ENCODE results near the gene SRL. TPM values are rescaled to one million over a fixed set of nuclear protein-coding genes. Genes with fewer than 3 reads are reported as not detected.
"Not testable (repeated sequence)": the region's sequence is repeated elsewhere in the genome, so short reads cannot be mapped to it uniquely, and the experiment has no call there.

The SRL gene
- total RNA-seq, 6 experiments from 2014 or later = 0.18 to 0.62 (median 0.28) TPM

DNA sequence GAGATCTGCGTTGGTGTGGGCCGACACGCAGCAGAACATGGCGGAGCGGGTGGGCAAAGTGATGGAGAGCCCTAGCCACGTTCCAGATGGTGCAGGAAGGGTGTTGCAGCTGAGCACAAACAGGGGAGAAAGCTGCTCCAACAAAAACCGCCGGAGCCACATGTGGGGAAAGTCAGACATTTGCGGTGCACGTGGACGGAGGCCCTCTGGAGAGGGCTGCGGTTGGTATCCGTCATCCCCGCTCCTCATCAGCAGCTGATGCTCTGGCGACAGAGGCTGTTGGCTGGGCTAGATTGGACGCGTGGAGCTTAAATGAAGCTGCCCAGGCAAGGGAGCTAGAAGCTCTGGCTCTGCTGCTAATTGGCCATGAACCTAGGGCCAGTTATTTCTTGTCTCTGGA lies 82.2 kb downstream of the SRL start:
- Histone ChIP-seq H3K9me3 (no peaks in the 10 kb centered on the region), H3K4me3 (no peak overlapping the region), H3K27me3 (no peaks in the 10 kb centered on the region), H3K27ac (no peak overlapping the region), H3K4me1 (peaks cover 0 to 3% (median 0%) of the 10 kb centered on the region in 4 donors), H3K36me3 (no peaks in the 10 kb centered on the region)
- TF ChIP-seq, protein P1, sequence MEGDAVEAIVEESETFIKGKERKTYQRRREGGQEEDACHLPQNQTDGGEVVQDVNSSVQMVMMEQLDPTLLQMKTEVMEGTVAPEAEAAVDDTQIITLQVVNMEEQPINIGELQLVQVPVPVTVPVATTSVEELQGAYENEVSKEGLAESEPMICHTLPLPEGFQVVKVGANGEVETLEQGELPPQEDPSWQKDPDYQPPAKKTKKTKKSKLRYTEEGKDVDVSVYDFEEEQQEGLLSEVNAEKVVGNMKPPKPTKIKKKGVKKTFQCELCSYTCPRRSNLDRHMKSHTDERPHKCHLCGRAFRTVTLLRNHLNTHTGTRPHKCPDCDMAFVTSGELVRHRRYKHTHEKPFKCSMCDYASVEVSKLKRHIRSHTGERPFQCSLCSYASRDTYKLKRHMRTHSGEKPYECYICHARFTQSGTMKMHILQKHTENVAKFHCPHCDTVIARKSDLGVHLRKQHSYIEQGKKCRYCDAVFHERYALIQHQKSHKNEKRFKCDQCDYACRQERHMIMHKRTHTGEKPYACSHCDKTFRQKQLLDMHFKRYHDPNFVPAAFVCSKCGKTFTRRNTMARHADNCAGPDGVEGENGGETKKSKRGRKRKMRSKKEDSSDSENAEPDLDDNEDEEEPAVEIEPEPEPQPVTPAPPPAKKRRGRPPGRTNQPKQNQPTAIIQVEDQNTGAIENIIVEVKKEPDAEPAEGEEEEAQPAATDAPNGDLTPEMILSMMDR (IDR thresholded peaks at IDR 0.05) = no peak
- no peak for TF ChIP-seq POLR2A (IDR thresholded peaks at IDR 0.05)
- 80% methylated on average over 6 of the region's 17 CpGs for WGBS (ENCODE audit: insufficient coverage, low coverage, low lambda C conversion rate, missing lambda C conversion rate)
- DNase-seq (no peak), ATAC-seq (no peak)
- intact Hi-C loops (cut with DNase I) = no loop called here

DNA sequence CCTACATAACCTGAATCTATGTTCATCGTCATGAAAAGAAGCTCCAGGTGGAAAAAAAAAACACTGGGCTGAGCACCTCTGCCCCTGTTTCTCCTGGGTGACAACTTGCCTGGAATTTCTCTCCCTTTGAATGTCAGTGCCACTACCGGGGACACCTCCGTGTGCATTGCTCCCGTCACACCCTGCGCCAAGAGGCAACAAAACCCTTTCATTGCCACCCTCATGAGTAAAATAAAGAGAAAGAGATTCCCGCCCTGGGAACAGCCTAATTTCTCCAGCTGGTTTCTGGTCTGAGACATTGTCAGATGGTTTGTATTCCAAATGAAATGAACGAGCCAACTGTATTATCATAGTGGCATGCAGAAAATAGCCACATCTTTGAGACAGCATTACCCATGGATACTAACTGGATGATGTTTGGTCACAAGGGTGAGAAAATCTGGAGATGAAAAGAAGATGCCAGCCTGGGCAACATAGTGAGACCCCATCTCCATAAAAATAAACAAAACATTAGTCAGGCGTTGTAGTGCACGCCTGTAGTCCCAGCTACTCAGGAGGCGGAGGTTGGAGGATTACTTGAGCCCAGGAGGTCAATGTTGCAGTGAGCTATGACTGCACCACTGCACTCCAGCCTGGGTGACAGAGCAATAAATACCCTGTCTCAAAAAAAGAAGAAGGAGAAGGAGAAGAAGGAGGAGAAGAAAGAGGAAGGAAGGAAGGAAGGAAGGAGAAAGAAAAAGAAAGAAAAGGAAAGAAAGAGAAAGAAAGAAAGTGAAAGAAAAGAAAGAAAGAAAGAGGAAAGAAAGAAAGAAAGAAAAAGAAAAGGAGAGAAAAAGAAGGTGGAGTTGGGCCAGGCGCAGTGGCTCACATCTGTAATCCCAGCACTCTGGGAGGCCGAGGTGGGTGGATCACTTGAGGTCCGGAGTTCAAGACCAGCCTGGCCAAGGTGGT lies 83.5 kb downstream of the SRL start:
- Histone ChIP-seq H3K36me3 (no peaks in the 10 kb centered on the region), H3K4me3 (no peak overlapping the region), H3K4me1 (peaks cover 0 to 3% (median 0%) of the 10 kb centered on the region in 4 donors), H3K9me3 (no peaks in the 10 kb centered on the region), H3K27ac (no peak overlapping the region), H3K27me3 (no peaks in the 10 kb centered on the region)
- TF ChIP-seq POLR2A (IDR thresholded peaks at IDR 0.05) = no peak
- TF ChIP-seq, protein P1 (IDR thresholded peaks at IDR 0.05) = no peak
- DNase-seq (no peak), ATAC-seq (no peak)
- intact Hi-C loops (cut with DNase I) = no loop called here
- WGBS (ENCODE audit: insufficient coverage, low coverage, low lambda C conversion rate, missing lambda C conversion rate) = 84% methylated on average over 13 of the region's 13 CpGs

DNA sequence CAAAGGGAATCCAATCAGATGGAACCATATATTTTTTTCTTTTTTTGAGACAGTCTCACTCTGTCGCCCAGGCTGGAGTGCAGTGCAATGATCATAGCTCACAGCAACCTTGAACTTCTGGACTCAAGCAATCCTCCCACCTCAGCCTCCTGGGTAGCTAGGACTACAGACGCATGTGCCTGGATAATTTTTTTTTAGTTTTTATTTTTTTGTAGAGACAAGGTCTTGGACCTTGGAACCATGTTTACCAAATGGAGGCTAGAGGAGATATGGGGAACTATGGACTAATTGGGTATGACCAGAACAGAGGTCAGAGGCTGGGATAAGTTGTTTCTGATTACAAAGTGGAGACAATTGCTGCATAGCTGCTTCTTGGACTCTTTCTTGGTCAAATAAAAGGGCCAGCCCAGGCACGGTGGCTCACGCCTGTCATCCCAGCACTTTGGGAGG lies 84.5 kb downstream of the SRL start:
- intact Hi-C loops (cut with DNase I) = no loop called here
- Histone ChIP-seq H3K27ac (no peak overlapping the region), H3K4me1 (peaks cover 0 to 3% (median 0%) of the 10 kb centered on the region in 4 donors), H3K4me3 (no peak overlapping the region), H3K9me3 (no peaks in the 10 kb centered on the region), H3K27me3 (no peaks in the 10 kb centered on the region), H3K36me3 (no peaks in the 10 kb centered on the region)
- WGBS (ENCODE audit: insufficient coverage, low coverage, low lambda C conversion rate, missing lambda C conversion rate) = 53% methylated on average over 4 of the region's 4 CpGs
- DNase-seq = no peak
- peak in 2 of 4 donors; percentile 13 to 36 for ATAC-seq
- TF ChIP-seq, protein P1 (IDR thresholded peaks at IDR 0.05) = no peak
- TF ChIP-seq POLR2A (IDR thresholded peaks at IDR 0.05) = no peak

DNA sequence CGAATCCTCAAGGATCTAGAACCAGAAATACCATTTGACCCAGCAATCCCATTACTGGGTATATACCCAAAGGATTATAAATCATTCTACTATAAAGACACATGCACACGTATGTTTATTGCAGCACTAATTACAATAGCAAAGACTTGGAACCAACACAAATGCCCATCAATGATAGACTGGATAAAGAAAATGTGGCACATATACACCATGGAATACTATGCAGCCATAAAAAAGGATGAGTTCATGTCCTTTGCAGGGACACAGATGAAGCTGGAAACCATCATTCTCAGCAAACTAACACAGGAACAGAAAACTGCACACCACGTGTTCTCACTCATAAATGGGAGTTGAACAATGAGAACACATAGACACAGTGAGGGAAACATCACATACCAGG lies 85.4 kb downstream of the SRL start:
- WGBS (ENCODE audit: insufficient coverage, low coverage, low lambda C conversion rate, missing lambda C conversion rate) = 79% methylated on average over 3 of the region's 3 CpGs
- intact Hi-C loops (cut with DNase I) = not testable (repeated sequence)

DNA sequence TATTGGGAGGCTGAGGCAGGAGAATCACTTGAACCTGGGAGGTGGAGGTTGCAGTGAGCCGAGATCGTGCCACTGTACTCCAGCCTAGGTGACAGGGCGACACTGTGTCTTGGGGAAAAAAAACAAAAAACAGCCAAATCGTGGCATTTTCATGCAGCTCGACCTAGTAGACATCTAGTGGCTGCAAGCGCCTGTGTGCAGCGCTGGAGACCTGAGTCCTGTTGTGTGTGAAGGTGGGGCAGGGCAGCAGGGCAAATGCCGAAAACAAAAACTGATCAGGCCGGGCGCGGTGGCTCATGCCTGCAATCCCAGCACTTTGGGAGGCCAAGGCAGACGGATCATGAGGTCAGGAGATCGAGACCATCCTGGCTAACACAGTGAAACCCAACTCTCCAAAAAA lies 88.5 kb downstream of the SRL start:
- H3K27ac ChIP-seq; DNase-seq; H3K4me3 ChIP-seq; ATAC-seq; H3K9me3 ChIP-seq; intact Hi-C loops (cut with DNase I); H3K27me3 ChIP-seq; H3K4me1 ChIP-seq; H3K36me3 ChIP-seq: not testable (repeated sequence)
- 85% methylated on average over 7 of the region's 13 CpGs for WGBS (ENCODE audit: insufficient coverage, low coverage, low lambda C conversion rate, missing lambda C conversion rate)

More for the DNA sequence above, 85.4 kb downstream of the SRL start:
- not testable (repeated sequence) for DNase-seq, H3K4me3 ChIP-seq, H3K27me3 ChIP-seq, H3K27ac ChIP-seq, ATAC-seq, H3K4me1 ChIP-seq, H3K36me3 ChIP-seq, H3K9me3 ChIP-seq
